HFF-Myc (cell line): ENCODE results near the gene ECEL1.

Experiments
- DNase-seq: peaks from one replicate; pipeline ENCODE4 v3.0.0-alpha.2; 2011; ENCODE audit warnings: low read depth; ENCODE audit errors: extremely low read depth
- H3K4me3 ChIP-seq: replicated peaks from 2 replicates; pipeline ENCODE4 v1.5.1; 2011; ENCODE audit warnings: low read depth, mild to moderate bottlenecking, control low read depth, low read length
- TF ChIP-seq, protein P1 (sequence below): IDR thresholded peaks from 2 replicates; pipeline ENCODE4 v1.5.1; 2012; ENCODE audit warnings: mild to moderate bottlenecking, low read depth, low read length, control low read depth; ENCODE audit errors: missing control alignments

The ECEL1 gene

DNA sequence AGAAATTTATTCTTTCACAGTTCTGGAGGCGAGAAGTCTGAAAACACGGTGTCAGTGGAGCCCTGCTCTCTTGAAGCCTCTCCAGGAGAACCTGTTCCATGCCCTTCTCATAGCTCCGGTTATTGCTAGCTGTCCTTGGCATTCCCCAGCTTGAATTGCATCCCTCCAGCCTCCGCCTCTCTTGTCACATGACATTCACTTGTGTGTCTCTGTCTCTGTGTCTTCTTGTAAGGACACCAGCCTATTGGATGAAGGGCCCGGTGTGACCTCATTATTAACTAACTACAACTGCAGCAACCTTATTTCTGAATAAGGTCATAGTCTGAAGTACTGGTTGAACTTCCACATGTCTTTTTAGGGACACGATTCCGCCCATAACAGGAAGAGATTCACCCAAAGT, 28.0 kb upstream of the ECEL1 start:
- H3K4me3 ChIP-seq = no peak overlapping the region
- TF ChIP-seq, protein P1, sequence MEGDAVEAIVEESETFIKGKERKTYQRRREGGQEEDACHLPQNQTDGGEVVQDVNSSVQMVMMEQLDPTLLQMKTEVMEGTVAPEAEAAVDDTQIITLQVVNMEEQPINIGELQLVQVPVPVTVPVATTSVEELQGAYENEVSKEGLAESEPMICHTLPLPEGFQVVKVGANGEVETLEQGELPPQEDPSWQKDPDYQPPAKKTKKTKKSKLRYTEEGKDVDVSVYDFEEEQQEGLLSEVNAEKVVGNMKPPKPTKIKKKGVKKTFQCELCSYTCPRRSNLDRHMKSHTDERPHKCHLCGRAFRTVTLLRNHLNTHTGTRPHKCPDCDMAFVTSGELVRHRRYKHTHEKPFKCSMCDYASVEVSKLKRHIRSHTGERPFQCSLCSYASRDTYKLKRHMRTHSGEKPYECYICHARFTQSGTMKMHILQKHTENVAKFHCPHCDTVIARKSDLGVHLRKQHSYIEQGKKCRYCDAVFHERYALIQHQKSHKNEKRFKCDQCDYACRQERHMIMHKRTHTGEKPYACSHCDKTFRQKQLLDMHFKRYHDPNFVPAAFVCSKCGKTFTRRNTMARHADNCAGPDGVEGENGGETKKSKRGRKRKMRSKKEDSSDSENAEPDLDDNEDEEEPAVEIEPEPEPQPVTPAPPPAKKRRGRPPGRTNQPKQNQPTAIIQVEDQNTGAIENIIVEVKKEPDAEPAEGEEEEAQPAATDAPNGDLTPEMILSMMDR = no peak
- DNase-seq = no peak

DNA sequence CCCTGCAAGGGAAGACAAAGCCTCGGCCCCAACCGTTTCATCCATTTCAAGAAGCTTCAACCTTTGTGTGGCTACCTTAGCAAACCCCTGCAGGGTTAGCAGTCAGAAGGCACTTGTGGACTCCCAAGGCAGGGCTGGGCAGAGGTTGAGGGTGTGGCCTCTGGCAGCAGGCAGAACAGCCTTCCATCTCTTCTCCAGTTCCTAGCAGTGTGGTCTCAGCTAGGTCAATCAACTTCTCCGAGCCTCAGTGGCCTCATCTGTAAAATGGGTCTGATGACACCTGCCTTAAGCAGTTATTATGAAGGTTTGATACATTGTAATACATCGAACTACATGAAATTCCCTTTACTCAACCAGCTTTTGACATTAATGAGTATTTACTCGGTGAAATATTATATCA, 25.7 kb upstream of the ECEL1 start:
- no peak for DNase-seq
- no peak overlapping the region for H3K4me3 ChIP-seq
- TF ChIP-seq, protein P1 = no peak

DNA sequence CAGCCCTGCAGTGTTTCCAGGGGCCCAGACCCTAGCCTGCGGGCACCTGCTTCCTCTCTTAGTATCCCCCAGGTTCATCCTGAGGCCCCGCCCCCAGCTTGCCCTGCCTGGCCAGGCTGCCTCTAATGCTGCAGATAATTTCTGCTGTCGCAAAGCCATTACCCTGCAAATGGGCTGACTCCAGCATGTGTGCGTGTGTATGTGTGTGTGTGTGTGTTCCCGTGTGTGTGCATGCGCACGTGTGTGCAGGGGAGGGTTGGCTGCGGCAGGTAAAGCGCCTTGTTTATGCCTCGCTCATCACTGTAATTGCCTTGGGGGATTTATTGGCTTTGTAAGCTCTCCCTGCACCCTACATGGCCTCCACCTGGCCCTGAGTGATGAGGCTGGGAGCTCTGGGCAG, 25.0 kb upstream of the ECEL1 start:
- TF ChIP-seq, protein P1 = no peak
- DNase-seq = no peak
- no peak overlapping the region for H3K4me3 ChIP-seq

DNA sequence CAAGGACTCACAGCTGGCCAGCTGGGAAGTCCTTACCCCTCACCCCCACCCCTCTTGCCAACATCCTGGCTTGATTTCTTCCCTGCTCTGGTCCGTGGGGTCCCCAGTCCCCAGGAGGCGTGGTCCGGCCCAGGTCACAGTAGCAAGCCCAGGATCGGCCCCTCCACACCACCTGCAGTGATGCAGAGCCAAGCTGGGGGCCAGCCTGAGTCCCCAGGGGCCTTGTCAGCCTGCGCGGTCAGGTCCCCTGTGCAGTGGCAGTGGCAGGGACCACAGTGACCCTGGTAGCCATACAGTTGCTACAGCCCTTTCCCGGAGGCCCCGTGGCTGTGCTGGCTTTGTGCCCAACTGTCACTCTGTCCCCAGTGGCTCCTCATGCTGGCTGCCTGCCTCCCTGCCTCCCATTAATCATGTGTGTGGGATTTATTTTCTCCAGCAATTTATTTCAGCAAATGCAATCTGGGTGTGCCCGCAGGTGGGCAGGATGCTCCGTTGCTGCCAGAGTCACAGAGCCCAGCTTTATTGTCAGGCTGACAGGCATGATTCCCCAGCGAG, 23.8 kb upstream of the ECEL1 start:
- DNase-seq = no peak
- TF ChIP-seq, protein P1 = no peak
- no peak overlapping the region for H3K4me3 ChIP-seq

DNA sequence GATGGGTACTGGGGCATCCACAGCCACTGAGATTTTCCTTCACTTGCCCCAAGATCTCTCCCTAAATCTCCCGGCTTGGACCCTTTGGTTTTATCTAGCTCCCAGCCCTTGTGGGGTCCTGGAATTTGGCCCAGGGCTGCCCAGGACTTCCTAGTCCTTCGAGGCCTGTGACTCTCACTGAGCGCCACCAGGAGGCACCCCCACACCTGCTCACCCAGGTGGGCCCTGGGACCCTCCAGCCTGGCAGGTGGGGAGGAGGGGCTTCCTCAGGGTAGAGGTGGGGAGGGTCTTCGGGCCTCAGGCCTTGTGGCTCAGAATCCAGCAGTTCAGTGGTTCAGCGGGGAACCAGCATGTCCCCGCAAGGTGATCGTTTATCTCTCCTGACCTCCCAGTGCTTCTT, 20.6 kb upstream of the ECEL1 start:
- H3K4me3 ChIP-seq = no peak overlapping the region
- no peak for DNase-seq
- TF ChIP-seq, protein P1 = no peak

DNA sequence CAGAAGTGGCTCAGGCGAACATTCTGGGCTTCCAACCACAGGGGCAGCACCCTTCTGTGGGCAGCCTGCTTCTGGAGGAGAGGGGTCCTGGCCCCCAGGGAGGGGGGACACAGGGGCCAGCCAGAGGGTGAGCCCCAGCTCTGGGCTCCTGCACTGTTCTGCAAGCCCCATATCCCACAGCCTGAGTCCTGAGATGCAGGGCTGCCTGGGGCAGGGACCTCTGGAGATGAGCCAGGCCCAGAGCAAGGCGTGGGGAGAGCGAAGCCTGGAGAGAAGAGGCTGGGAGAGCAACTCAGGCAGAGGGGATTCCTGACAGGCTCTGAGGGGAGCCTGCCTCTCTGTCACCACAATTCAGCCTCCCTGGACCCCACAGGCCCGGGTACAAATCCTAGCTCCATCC, 19.1 kb upstream of the ECEL1 start:
- H3K4me3 ChIP-seq = no peak overlapping the region
- no peak for DNase-seq
- TF ChIP-seq, protein P1 = no peak

DNA sequence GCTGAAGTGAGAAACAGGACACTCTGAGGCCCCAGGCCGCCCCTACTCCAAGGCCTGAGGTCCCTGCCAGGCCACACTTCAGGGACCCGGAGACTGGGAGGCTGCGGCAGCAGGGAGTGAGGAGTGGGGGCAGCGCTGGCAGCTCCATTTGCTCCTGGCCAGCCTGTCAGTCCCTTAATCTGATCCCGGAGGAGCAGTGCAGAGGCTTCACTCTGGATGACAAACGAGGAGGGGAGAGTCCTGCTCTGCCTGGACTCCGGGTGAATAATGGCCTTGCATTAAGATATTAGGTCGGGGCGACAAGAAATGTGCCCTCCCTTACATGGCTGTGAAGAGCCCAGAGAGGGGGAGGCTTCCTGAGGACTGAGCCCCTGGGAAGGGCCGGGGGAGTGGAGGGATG, 18.2 kb upstream of the ECEL1 start:
- H3K4me3 ChIP-seq = no peak overlapping the region
- DNase-seq = no peak
- TF ChIP-seq, protein P1 = no peak
